Measurements from ENCODE around the gene RARRES1. TPM values are rescaled to one million over a fixed set of nuclear protein-coding genes. Genes with fewer than 3 reads are reported as not detected.

The RARRES1 gene
- total RNA-seq, 2 donors from 2014 or later: 67.9 to 138 TPM

DNA sequence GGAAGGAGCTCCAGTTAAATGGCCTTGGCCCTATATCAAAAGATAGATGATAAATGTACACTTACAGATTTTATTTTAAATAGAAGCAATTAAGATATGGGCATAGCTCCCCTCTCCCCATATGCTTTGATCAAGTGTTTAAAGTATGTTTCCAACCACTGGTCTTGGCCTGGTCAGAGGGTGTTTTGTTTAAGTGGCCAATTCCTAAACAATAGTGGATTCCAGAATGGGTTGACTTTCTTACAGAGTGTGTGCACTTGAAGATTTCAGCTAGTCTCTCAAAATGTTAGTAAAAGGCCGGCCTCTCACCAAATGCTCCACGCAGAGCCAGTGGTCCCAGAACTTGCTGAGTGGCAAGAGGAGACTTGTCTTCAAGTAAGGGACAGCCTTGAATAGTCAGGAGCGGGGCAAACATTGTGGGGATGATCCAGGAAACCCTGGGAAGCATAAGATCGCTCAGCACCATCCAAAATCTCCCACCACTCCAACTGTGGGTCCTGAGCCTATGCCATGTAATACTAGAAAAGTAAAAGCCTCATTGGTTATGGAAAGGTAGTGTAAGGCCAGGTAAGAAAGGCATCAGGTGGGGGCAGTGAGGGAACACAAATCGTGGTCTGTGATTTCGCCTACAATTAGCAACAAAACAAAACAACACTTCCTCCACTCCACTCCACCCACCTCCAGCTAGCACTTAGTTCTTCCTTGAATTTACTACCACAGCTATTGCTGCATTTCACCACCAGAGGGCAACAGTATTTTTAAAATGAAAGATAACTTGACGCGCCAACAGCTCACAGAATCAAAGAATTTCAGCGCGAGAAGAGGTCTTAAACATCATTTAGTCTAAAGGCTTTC, 4.8 kb downstream of the RARRES1 start:
- 33% methylated on average over 10 of the region's 10 CpGs for WGBS
- Histone ChIP-seq H3K27ac (peak overlapping the region; percentile 43 to 44), H3K9me3 (no peaks in the 10 kb centered on the region), H3K27me3 (replicated peaks; ENCODE audit: insufficient read depth) (no peaks in the 10 kb centered on the region), H3K4me3 (no peak overlapping the region), H3K36me3 (no peaks in the 10 kb centered on the region), H3K4me1 (replicated peaks) (peaks cover 14% of the 10 kb centered on the region)
- TF ChIP-seq POLR2AphosphoS5 (IDR thresholded peaks at IDR 0.05) (peak; percentile 73), POLR2A (IDR thresholded peaks at IDR 0.05) (no peak)
- TF ChIP-seq, protein P1, sequence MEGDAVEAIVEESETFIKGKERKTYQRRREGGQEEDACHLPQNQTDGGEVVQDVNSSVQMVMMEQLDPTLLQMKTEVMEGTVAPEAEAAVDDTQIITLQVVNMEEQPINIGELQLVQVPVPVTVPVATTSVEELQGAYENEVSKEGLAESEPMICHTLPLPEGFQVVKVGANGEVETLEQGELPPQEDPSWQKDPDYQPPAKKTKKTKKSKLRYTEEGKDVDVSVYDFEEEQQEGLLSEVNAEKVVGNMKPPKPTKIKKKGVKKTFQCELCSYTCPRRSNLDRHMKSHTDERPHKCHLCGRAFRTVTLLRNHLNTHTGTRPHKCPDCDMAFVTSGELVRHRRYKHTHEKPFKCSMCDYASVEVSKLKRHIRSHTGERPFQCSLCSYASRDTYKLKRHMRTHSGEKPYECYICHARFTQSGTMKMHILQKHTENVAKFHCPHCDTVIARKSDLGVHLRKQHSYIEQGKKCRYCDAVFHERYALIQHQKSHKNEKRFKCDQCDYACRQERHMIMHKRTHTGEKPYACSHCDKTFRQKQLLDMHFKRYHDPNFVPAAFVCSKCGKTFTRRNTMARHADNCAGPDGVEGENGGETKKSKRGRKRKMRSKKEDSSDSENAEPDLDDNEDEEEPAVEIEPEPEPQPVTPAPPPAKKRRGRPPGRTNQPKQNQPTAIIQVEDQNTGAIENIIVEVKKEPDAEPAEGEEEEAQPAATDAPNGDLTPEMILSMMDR (IDR thresholded peaks at IDR 0.05): peak; percentile 60 to 95 (median 84)
- DNase-seq (ENCODE audit: low spot score): peak; percentile 78
- intact Hi-C loops (cut with DNase I): loop anchor here (2.0 to 5.0 kb wide), 2 partner anchors 55 to 63 kb away; partner anchors contain the start of gene LXN

DNA sequence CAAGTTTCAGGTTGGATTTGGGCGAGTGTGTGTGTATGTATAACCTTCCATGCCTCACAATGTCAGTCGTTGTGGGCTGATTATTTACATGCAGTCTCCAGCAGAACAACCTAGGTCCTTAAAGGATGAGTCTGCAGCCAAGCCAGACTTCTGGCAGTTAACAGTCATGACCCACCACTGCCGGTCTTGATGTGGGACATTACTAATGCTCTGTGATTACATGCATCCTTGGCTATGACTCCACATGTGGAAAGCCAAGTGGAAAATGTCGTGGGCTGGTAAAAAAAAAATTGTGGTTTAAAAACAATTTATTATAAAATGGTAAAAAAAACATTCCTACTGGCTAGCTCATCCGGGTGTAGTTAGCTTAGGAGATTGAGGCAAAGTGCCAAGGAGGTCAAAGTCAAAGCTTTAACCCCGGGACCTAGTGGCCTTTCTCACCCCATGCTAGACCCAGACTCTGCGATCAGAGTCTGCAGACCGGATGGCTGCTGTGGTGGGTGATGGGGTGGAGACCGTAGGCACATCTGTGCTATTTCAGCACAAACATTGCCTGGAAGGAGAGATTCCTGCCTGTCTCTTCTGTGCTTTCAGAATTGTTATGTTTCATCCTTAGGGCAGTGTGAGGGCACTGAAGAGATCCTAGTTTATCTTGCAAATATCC, 6.8 kb downstream of the RARRES1 start:
- TF ChIP-seq POLR2A (IDR thresholded peaks at IDR 0.05) (no peak), POLR2AphosphoS5 (IDR thresholded peaks at IDR 0.05) (no peak)
- TF ChIP-seq, protein P1 (IDR thresholded peaks at IDR 0.05): no peak
- DNase-seq (ENCODE audit: low spot score): no peak
- intact Hi-C loops (cut with DNase I): loop anchor here (2.0 to 5.0 kb wide), 2 partner anchors 53 to 65 kb away; partner anchors contain the start of gene LXN
- H3K4me1 ChIP-seq (replicated peaks): peaks cover 7% of the 10 kb centered on the region
- H3K9me3 ChIP-seq: no peaks in the 10 kb centered on the region
- no peaks in the 10 kb centered on the region for H3K36me3 ChIP-seq
- 30% methylated on average over 9 of the region's 9 CpGs for WGBS
- no peak overlapping the region for H3K4me3 ChIP-seq
- peak overlapping the region; percentile 75 to 89 for H3K27ac ChIP-seq
- no peaks in the 10 kb centered on the region for H3K27me3 ChIP-seq (replicated peaks; ENCODE audit: insufficient read depth)

DNA sequence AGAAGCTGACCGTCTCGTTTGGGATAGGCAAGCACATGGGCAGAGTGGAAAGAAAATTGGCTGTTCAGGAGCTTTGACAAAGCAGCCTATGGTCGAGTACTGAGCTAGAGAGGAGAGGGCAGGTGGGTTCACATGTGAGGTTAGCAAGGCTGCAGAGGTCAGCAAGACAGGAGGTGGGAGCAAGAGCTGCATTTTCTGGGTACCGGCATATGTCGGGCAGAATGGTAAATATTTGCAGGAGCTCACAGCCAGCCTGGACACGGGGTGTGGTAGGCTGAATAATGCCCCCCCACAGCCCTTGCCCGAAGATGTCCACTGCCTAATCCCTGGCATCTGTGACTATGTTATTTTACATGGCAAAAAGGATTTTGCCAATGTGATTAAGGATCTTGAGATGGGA, 8.3 kb downstream of the RARRES1 start:
- H3K4me1 ChIP-seq (replicated peaks): peaks cover 7% of the 10 kb centered on the region
- H3K36me3 ChIP-seq: no peaks in the 10 kb centered on the region
- H3K27me3 ChIP-seq (replicated peaks; ENCODE audit: insufficient read depth): no peaks in the 10 kb centered on the region
- H3K27ac ChIP-seq: peak overlapping the region; percentile 75 to 89
- DNase-seq (ENCODE audit: low spot score): no peak
- H3K9me3 ChIP-seq: no peaks in the 10 kb centered on the region
- TF ChIP-seq POLR2AphosphoS5 (IDR thresholded peaks at IDR 0.05) (no peak), POLR2A (IDR thresholded peaks at IDR 0.05) (no peak)
- TF ChIP-seq, protein P1 (IDR thresholded peaks at IDR 0.05): no peak
- WGBS: 75% methylated on average over 7 of the region's 7 CpGs
- intact Hi-C loops (cut with DNase I): no loop called here
- H3K4me3 ChIP-seq: no peak overlapping the region

DNA sequence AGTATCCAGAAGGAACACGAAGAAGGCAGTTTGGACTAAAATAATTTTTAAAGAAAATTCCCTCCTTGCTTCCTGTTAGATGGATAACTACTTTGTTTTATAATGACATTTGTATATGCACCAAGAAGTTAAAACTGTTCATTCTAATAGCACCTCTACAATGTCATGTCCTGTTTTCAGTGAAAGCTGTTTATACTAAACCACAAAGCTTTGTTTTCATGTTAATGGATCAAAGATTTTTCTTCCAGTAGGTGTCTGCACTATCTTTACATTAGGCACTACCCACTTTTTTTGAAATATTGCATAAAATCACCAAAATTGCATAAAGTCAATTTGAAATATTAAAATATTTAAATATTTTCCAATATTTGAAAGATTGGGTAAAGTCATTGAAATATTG, 10.1 kb downstream of the RARRES1 start:
- Histone ChIP-seq H3K4me1 (replicated peaks) (peaks cover 7% of the 10 kb centered on the region), H3K27ac (peak overlapping the region; percentile 75 to 89), H3K9me3 (no peaks in the 10 kb centered on the region), H3K36me3 (no peaks in the 10 kb centered on the region), H3K4me3 (no peak overlapping the region), H3K27me3 (replicated peaks; ENCODE audit: insufficient read depth) (no peaks in the 10 kb centered on the region)
- no peak for DNase-seq (ENCODE audit: low spot score)
- intact Hi-C loops (cut with DNase I): no loop called here
- WGBS: 74% methylated on average over 1 of the region's 1 CpG
- TF ChIP-seq POLR2AphosphoS5 (IDR thresholded peaks at IDR 0.05) (no peak), POLR2A (IDR thresholded peaks at IDR 0.05) (no peak)
- TF ChIP-seq, protein P1 (IDR thresholded peaks at IDR 0.05): no peak

All from prostate gland (tissue), 2 donors.